Left ventricle myocardium inferior (tissue), 1 donor: Measurements from ENCODE around the gene MS4A10. TPM values are rescaled to one million over a fixed set of nuclear protein-coding genes. Genes with fewer than 3 reads are reported as not detected.

ENCODE experiments used
- DNase-seq: peaks from one replicate; pipeline ENCODE4 v3.0.0-alpha.2; 2020
- H3K27ac ChIP-seq: fragments of 200-600 bp; replicated peaks from 2 replicates; pipeline ENCODE4 v1.8.0; 2021
- H3K27me3 ChIP-seq: fragments of 200-600 bp; 2 replicates; pipeline ENCODE4 v1.8.0; 2021; ENCODE audit warnings: low read depth
- H3K36me3 ChIP-seq: fragments of 200-600 bp; 2 replicates; pipeline ENCODE4 v1.8.0; 2021
- H3K4me1 ChIP-seq: fragments of 200-600 bp; 2 replicates; pipeline ENCODE4 v1.8.0; 2021
- H3K4me3 ChIP-seq: fragments of 200-600 bp; 2 replicates; pipeline ENCODE4 v1.8.0; 2021; ENCODE audit warnings: mild to moderate bottlenecking, moderate library complexity
- H3K9me3 ChIP-seq: fragments of 200-600 bp; replicated peaks from 2 replicates; pipeline ENCODE4 v1.8.0; 2021
- CTCF ChIP-seq: fragments of 200-600 bp; IDR thresholded peaks from 2 replicates; pipeline ENCODE4 v1.8.0; 2021; ENCODE audit warnings: antibody characterized with exemption, mild to moderate bottlenecking, borderline replicate concordance
- intact Hi-C: fragments of 100-400 bp; cut with micrococcal nuclease; formaldehyde crosslinking; loops from one replicate; pipeline ENCODE4 v1.11.0; 2022
- total RNA-seq: library from RNA; stranded (reverse); fragmentation: NEBNext Ultra II Directional; extraction: Animal tissue kit (Norgen Biotek cat#: 25700); gene quantifications from one replicate; pipeline ENCODE4 v1.2.1, GENCODE V29; 2021
- donor health status: DM: no; HTN: yes; CAD: no; lungs with severe emphysema.

The MS4A10 gene
- total RNA-seq, 1 donor from 2014 or later: not detected

- intact Hi-C loops: no loop called here
- H3K9me3 ChIP-seq: no peaks in the 10 kb centered on the region
- H3K4me1 ChIP-seq: no peaks in the 10 kb centered on the region
- H3K27me3 ChIP-seq: peaks cover 100% of the 10 kb centered on the region
- no peak for DNase-seq
- peak; percentile 36 for TF ChIP-seq CTCF
- no peak overlapping the region for H3K4me3 ChIP-seq
- no peak overlapping the region for H3K27ac ChIP-seq
- no peaks in the 10 kb centered on the region for H3K36me3 ChIP-seq
These were observed 17.7 kb upstream of the MS4A10 start for GRCh38 chr11:60767388-60767811.

DNA sequence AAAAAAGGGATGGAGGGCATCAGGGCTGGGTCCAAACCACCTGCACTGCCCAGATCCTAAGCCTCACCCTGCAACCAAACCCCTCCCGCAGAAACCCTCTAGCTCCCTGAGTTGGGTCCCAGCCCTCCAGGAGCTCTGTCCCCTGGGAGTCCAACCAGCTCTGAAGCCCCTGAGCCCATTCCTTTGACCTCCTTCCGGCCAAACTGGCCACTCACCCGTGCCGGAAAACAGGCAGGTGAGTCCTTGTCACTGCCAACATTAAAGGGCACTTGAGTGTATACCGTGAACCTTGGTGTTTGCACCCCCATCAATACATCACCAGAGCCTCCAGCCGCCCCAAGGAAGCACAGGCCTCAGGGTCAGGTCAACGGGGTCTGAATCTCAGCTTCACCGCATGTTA, 16.9 kb upstream of the MS4A10 start:
- DNase-seq: no peak
- no peaks in the 10 kb centered on the region for H3K9me3 ChIP-seq
- peaks cover 100% of the 10 kb centered on the region for H3K27me3 ChIP-seq
- TF ChIP-seq CTCF: no peak
- no peak overlapping the region for H3K4me3 ChIP-seq
- H3K36me3 ChIP-seq: no peaks in the 10 kb centered on the region
- no peak overlapping the region for H3K27ac ChIP-seq
- intact Hi-C loops: no loop called here
- no peaks in the 10 kb centered on the region for H3K4me1 ChIP-seq

DNA sequence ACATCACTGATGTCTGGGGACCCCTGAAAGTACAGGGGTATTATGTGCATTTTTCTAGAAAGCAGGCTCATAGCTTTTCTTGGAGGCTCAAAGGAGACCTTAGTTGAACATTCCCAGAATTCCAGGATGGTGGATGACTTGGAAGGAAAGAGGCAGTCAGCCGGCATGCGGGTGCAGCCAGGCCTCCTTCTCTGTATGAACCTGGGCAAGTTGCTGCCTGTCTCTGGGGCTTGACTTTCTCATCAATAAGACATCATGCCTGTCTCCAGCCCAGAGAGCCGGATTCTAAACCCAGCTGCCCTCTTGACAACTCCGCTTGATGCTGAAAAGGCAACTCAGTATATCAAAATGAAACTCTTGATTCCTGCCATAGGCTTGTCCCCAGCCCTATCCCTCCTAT, 15.9 kb upstream of the MS4A10 start:
- Histone ChIP-seq H3K27ac (no peak overlapping the region), H3K4me1 (no peaks in the 10 kb centered on the region), H3K36me3 (no peaks in the 10 kb centered on the region), H3K9me3 (no peaks in the 10 kb centered on the region), H3K27me3 (peaks cover 94% of the 10 kb centered on the region), H3K4me3 (no peak overlapping the region)
- TF ChIP-seq CTCF: no peak
- intact Hi-C loops: no loop called here
- DNase-seq: no peak

DNA sequence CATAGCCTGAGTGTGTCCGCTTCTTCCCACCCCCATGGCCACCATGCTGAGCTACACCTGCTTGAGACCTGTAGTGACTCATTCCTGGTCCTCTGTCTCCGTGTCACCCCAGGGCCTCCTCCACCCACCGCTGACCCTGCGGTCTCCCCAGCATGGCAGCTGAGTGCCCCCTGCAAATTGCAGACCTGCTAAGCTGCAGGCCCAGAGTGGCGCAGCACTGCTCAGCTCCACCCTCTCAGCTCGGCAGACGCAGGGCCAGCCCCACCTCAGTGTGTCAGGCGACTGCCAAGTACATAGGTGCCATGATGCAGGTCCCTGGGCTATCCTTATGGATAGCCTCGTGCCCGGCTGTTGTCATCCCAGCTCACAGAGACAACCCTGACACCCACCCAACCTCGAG, 15.3 kb upstream of the MS4A10 start:
- Histone ChIP-seq H3K4me3 (no peak overlapping the region), H3K4me1 (peaks cover under 1% of the 10 kb centered on the region), H3K9me3 (no peaks in the 10 kb centered on the region), H3K36me3 (no peaks in the 10 kb centered on the region), H3K27ac (no peak overlapping the region), H3K27me3 (peaks cover 89% of the 10 kb centered on the region)
- DNase-seq: no peak
- TF ChIP-seq CTCF: no peak
- intact Hi-C loops: no loop called here

DNA sequence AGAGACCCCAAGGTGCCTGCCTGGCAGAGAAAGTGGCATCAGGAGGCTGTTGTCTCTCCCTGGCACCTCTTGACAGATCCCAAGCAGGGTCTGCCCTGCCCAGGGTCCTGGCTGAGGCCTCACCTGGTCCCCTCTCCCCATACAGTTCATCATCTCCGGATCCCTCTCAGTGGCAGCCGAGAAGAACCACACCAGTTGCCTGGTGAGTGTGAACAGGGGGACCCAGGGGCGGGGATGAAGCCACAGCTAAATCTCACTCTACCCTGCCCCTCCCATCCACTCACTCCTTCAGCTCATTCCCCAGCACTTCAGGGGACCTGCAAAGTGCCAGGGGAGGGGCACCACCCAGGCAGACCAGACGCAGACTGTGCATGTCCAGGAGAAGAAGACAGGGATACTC, 14.0 kb upstream of the MS4A10 start:
- H3K4me1 ChIP-seq: peaks cover 14% of the 10 kb centered on the region
- no peak overlapping the region for H3K4me3 ChIP-seq
- H3K27ac ChIP-seq: no peak overlapping the region
- H3K27me3 ChIP-seq: peaks cover 75% of the 10 kb centered on the region
- no peak for DNase-seq
- H3K36me3 ChIP-seq: no peaks in the 10 kb centered on the region
- no peaks in the 10 kb centered on the region for H3K9me3 ChIP-seq
- intact Hi-C loops: no loop called here
- TF ChIP-seq CTCF: no peak
